ENCODE data around the gene CORIN.

Gene CORIN

DNA sequence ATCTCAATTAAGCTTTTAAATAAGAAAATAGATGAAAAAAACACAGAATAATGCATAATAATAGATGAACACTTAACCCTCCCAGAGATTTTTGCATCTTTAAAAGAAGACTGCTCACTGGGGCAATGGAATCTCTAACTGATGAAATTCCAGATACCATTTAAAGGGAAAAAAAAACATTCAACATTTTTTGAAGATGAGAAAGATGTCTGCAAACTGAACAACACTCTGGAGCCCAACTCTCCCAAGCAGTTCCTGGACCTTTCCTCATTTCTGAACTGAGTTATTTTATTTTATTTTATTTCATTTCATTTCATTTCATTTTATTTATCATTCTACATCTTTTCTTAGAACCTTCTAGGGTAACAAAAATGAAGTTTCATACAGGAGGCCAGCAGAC, 90.7 kb downstream of the CORIN start:
- Histone ChIP-seq H3K9me3 (ENCODE audit: control insufficient read depth, insufficient read depth, low read depth, low read length) (no peaks in the 10 kb centered on the region), H3K36me3 (ENCODE audit: control insufficient read depth in 2 of 2, insufficient read depth in 1 of 2, low read length in 2 of 2) (no peaks in the 10 kb centered on the region), H3K27ac (ENCODE audit: extremely low read depth, low read depth, low read length) (no peak overlapping the region), H3K4me1 (ENCODE audit: control insufficient read depth, insufficient read depth, low read length) (peaks cover 3% of the 10 kb centered on the region; the same call in 1 of the 2 replicates), H3K4me3 (ENCODE audit: low read depth, low read length) (no peak overlapping the region)
- TF ChIP-seq ZFP3 (tag by site-specific recombination; IDR thresholded peaks at IDR 0.05; ENCODE audit: low read depth) (no peak), ZFP69B (tag by site-specific recombination; IDR thresholded peaks at IDR 0.05) (no peak), ZNF501 (tag by site-specific recombination; IDR thresholded peaks at IDR 0.05) (no peak), ZNF658 (tag by site-specific recombination; IDR thresholded peaks at IDR 0.05) (no peak), ZNF391 (tag by site-specific recombination; IDR thresholded peaks at IDR 0.05; ENCODE audit: borderline replicate concordance, low read depth) (no peak), GLIS1 (tag by site-specific recombination; IDR thresholded peaks at IDR 0.05) (no peak), ZNF660 (tag by site-specific recombination; IDR thresholded peaks at IDR 0.05) (no peak), ZNF112 (tag by site-specific recombination; IDR thresholded peaks at IDR 0.05) (no peak)
- TF ChIP-seq, protein P1, sequence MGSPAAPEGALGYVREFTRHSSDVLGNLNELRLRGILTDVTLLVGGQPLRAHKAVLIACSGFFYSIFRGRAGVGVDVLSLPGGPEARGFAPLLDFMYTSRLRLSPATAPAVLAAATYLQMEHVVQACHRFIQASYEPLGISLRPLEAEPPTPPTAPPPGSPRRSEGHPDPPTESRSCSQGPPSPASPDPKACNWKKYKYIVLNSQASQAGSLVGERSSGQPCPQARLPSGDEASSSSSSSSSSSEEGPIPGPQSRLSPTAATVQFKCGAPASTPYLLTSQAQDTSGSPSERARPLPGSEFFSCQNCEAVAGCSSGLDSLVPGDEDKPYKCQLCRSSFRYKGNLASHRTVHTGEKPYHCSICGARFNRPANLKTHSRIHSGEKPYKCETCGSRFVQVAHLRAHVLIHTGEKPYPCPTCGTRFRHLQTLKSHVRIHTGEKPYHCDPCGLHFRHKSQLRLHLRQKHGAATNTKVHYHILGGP (tag by site-specific recombination; IDR thresholded peaks at IDR 0.05): no peak
- TF ChIP-seq, protein P2, sequence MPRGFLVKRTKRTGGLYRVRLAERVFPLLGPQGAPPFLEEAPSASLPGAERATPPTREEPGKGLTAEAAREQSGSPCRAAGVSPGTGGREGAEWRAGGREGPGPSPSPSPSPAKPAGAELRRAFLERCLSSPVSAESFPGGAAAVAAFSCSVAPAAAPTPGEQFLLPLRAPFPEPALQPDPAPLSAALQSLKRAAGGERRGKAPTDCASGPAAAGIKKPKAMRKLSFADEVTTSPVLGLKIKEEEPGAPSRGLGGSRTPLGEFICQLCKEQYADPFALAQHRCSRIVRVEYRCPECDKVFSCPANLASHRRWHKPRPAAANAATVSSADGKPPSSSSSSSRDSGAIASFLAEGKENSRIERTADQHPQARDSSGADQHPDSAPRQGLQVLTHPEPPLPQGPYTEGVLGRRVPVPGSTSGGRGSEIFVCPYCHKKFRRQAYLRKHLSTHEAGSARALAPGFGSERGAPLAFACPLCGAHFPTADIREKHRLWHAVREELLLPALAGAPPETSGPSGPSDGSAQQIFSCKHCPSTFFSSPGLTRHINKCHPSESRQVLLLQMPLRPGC (tag by site-specific recombination; IDR thresholded peaks at IDR 0.05): no peak
- POLR2A ChIA-PET: no interaction called here
- CTCF ChIA-PET: no interaction called here

DNA sequence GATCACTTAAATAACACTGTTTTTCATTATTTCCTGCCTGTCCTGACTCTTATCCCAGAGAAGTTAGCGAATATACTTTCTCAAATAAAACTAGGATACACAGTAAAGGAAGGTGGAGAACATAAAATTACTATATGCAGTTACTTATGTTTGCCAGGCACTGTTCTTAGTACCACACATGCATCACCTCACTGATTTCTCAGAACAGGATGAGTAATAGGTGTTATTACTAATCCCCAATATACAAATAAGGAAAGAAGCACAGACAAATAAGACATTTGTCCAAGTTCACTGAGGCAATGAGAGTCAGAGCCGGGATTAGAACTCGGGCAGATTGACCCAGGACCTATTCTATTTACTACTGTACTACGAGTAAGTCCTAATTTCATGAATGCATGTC, 91.7 kb downstream of the CORIN start:
- Histone ChIP-seq H3K4me1 (ENCODE audit: control insufficient read depth, insufficient read depth, low read length) (no peaks in the 10 kb centered on the region), H3K36me3 (ENCODE audit: control insufficient read depth in 2 of 2, insufficient read depth in 1 of 2, low read length in 2 of 2) (no peaks in the 10 kb centered on the region), H3K27ac (ENCODE audit: extremely low read depth, low read depth, low read length) (no peak overlapping the region), H3K9me3 (ENCODE audit: control insufficient read depth, insufficient read depth, low read depth, low read length) (no peaks in the 10 kb centered on the region), H3K4me3 (ENCODE audit: low read depth, low read length) (no peak overlapping the region)
- TF ChIP-seq ZNF311 (tag by site-specific recombination; IDR thresholded peaks at IDR 0.05; ENCODE audit: borderline replicate concordance): no peak
- TF ChIP-seq KLF10 (tag by site-specific recombination; IDR thresholded peaks at IDR 0.05): no peak
- TF ChIP-seq, protein P2 (tag by site-specific recombination; IDR thresholded peaks at IDR 0.05): no peak
- TF ChIP-seq, protein P3, sequence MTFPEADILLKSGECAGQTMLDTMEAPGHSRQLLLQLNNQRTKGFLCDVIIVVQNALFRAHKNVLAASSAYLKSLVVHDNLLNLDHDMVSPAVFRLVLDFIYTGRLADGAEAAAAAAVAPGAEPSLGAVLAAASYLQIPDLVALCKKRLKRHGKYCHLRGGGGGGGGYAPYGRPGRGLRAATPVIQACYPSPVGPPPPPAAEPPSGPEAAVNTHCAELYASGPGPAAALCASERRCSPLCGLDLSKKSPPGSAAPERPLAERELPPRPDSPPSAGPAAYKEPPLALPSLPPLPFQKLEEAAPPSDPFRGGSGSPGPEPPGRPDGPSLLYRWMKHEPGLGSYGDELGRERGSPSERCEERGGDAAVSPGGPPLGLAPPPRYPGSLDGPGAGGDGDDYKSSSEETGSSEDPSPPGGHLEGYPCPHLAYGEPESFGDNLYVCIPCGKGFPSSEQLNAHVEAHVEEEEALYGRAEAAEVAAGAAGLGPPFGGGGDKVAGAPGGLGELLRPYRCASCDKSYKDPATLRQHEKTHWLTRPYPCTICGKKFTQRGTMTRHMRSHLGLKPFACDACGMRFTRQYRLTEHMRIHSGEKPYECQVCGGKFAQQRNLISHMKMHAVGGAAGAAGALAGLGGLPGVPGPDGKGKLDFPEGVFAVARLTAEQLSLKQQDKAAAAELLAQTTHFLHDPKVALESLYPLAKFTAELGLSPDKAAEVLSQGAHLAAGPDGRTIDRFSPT (tag by site-specific recombination; IDR thresholded peaks at IDR 0.05): no peak
- no peak for TF ChIP-seq ZFP69B (tag by site-specific recombination; IDR thresholded peaks at IDR 0.05)
- no peak for TF ChIP-seq ZNF146 (tag by site-specific recombination; IDR thresholded peaks at IDR 0.05)
- TF ChIP-seq ZNF138 (tag by site-specific recombination; IDR thresholded peaks at IDR 0.05; ENCODE audit: borderline replicate concordance): no peak
- TF ChIP-seq, protein P4, sequence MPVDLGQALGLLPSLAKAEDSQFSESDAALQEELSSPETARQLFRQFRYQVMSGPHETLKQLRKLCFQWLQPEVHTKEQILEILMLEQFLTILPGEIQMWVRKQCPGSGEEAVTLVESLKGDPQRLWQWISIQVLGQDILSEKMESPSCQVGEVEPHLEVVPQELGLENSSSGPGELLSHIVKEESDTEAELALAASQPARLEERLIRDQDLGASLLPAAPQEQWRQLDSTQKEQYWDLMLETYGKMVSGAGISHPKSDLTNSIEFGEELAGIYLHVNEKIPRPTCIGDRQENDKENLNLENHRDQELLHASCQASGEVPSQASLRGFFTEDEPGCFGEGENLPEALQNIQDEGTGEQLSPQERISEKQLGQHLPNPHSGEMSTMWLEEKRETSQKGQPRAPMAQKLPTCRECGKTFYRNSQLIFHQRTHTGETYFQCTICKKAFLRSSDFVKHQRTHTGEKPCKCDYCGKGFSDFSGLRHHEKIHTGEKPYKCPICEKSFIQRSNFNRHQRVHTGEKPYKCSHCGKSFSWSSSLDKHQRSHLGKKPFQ (tag by site-specific recombination; IDR thresholded peaks at IDR 0.05): no peak
- TF ChIP-seq ZNF184 (tag by site-specific recombination; IDR thresholded peaks at IDR 0.05): no peak
- no peak for TF ChIP-seq ZNF223 (tag by site-specific recombination; IDR thresholded peaks at IDR 0.05)
- no peak for TF ChIP-seq ZNF112 (tag by site-specific recombination; IDR thresholded peaks at IDR 0.05)
- no peak for TF ChIP-seq ZNF248 (tag by site-specific recombination; IDR thresholded peaks at IDR 0.05)
- TF ChIP-seq, protein P5, sequence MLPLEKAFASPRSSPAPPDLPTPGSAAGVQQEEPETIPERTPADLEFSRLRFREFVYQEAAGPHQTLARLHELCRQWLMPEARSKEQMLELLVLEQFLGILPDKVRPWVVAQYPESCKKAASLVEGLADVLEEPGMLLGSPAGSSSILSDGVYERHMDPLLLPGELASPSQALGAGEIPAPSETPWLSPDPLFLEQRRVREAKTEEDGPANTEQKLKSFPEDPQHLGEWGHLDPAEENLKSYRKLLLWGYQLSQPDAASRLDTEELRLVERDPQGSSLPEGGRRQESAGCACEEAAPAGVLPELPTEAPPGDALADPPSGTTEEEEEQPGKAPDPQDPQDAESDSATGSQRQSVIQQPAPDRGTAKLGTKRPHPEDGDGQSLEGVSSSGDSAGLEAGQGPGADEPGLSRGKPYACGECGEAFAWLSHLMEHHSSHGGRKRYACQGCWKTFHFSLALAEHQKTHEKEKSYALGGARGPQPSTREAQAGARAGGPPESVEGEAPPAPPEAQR (tag by site-specific recombination; IDR thresholded peaks at IDR 0.05): no peak
- TF ChIP-seq OVOL3 (tag by site-specific recombination; IDR thresholded peaks at IDR 0.05): no peak
- TF ChIP-seq ZNF19 (tag by site-specific recombination; IDR thresholded peaks at IDR 0.05; ENCODE audit: low read depth): no peak
- no peak for TF ChIP-seq ZNF302 (tag by site-specific recombination; IDR thresholded peaks at IDR 0.05; ENCODE audit: low read depth)
- TF ChIP-seq, protein P6, sequence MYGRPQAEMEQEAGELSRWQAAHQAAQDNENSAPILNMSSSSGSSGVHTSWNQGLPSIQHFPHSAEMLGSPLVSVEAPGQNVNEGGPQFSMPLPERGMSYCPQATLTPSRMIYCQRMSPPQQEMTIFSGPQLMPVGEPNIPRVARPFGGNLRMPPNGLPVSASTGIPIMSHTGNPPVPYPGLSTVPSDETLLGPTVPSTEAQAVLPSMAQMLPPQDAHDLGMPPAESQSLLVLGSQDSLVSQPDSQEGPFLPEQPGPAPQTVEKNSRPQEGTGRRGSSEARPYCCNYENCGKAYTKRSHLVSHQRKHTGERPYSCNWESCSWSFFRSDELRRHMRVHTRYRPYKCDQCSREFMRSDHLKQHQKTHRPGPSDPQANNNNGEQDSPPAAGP (tag by site-specific recombination; IDR thresholded peaks at IDR 0.05): no peak
- TF ChIP-seq BCL11B (tag by site-specific recombination; IDR thresholded peaks at IDR 0.05; ENCODE audit: low read depth): no peak
- CTCF ChIA-PET: interaction anchor here (0.6 kb wide), 1 partner anchor 388 kb away, joined by 4 read pairs; the partner anchor contains the start of gene TXK
- POLR2A ChIA-PET: no interaction called here
